ENCODE data around the gene LGR4.
"Not testable (repeated sequence)": the region's sequence is repeated elsewhere in the genome, so short reads cannot be mapped to it uniquely, and the experiment has no call there.

The LGR4 gene

GRCh38 chr11:27372164-27372563, 100.4 kb downstream of the LGR4 start:
- DNase-seq: no peak

GRCh38 chr11:27371489-27371888, 101.1 kb downstream of the LGR4 start:
- DNase-seq: no peak

GRCh38 chr11:27370374-27370773, 102.2 kb downstream of the LGR4 start:
- no peak for DNase-seq

GRCh38 chr11:27367881-27368280, 104.7 kb downstream of the LGR4 start:
- no peak for DNase-seq

GRCh38 chr11:27363576-27364117, 108.9 kb downstream of the LGR4 start:
- no peak for DNase-seq

GRCh38 chr11:27362749-27363575, 109.6 kb downstream of the LGR4 start, which contains the start of gene CCDC34:
CCDC34 (minus strand) TSS chr11:27363215; CDS start chr11:27363194, 21 bp downstream.
- DNase-seq: peak; percentile 97

- DNase-seq: no peak
Measured at GRCh38 chr11:27361649-27362431, 110.8 kb downstream of the LGR4 start.

GRCh38 chr11:27358296-27358695, 114.3 kb downstream of the LGR4 start:
- DNase-seq: no peak

- no peak for DNase-seq
Measured at GRCh38 chr11:27357250-27357649, 115.3 kb downstream of the LGR4 start.

- no peak for DNase-seq
Measured at GRCh38 chr11:27356624-27357222, 115.9 kb downstream of the LGR4 start.

GRCh38 chr11:27355575-27356104, 117.0 kb downstream of the LGR4 start:
- no peak for DNase-seq

GRCh38 chr11:27354359-27354965, 118.1 kb downstream of the LGR4 start:
- DNase-seq: no peak

GRCh38 chr11:27353593-27354358, 118.8 kb downstream of the LGR4 start:
- DNase-seq: no peak

GRCh38 chr11:27352781-27353180, 119.8 kb downstream of the LGR4 start:
- DNase-seq: no peak

GRCh38 chr11:27350511-27350910, 122.1 kb downstream of the LGR4 start:
- DNase-seq: no peak

- DNase-seq: no peak
Measured at GRCh38 chr11:27349919-27350318, 122.7 kb downstream of the LGR4 start.

- DNase-seq: no peak
Measured at GRCh38 chr11:27348340-27348873, 124.2 kb downstream of the LGR4 start.

- DNase-seq: no peak
Measured at GRCh38 chr11:27347359-27348339, 124.9 kb downstream of the LGR4 start.

- DNase-seq: no peak
Measured at GRCh38 chr11:27339941-27340340, 132.6 kb downstream of the LGR4 start.

GRCh38 chr11:27334764-27335163, 137.8 kb downstream of the LGR4 start:
- not testable (repeated sequence) for DNase-seq
